Hepatocyte (in vitro differentiated cells): ENCODE results near the gene BLOC1S2.

Source experiments
- EZH2 ChIP-seq: fragments of 200-600 bp; sonication (generic); IDR thresholded peaks from 2 replicates; pipeline ENCODE4 v1.6.1; 2016; ENCODE audit warnings: antibody characterized with exemption, mild to moderate bottlenecking, borderline replicate concordance
- TF ChIP-seq, protein P1 (sequence below): fragments of 200-600 bp; sonication (generic); IDR thresholded peaks from 2 replicates; pipeline ENCODE4 v1.5.1; 2016; ENCODE audit warnings: antibody characterized with exemption, mild to moderate bottlenecking; ENCODE audit not compliant: poor library complexity

- TF ChIP-seq, protein P1, sequence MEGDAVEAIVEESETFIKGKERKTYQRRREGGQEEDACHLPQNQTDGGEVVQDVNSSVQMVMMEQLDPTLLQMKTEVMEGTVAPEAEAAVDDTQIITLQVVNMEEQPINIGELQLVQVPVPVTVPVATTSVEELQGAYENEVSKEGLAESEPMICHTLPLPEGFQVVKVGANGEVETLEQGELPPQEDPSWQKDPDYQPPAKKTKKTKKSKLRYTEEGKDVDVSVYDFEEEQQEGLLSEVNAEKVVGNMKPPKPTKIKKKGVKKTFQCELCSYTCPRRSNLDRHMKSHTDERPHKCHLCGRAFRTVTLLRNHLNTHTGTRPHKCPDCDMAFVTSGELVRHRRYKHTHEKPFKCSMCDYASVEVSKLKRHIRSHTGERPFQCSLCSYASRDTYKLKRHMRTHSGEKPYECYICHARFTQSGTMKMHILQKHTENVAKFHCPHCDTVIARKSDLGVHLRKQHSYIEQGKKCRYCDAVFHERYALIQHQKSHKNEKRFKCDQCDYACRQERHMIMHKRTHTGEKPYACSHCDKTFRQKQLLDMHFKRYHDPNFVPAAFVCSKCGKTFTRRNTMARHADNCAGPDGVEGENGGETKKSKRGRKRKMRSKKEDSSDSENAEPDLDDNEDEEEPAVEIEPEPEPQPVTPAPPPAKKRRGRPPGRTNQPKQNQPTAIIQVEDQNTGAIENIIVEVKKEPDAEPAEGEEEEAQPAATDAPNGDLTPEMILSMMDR, result no peak
- no peak for TF ChIP-seq EZH2
Observed at GRCh38 chr10:100333106-100333505, 46.6 kb upstream of the BLOC1S2 start.
